ENCODE results near the gene WSB1.
A peak's percentile ranks its signal among the peaks of the same experiment; 100 is the strongest.
"Not testable (repeated sequence)": the region's sequence is repeated elsewhere in the genome, so short reads cannot be mapped to it uniquely, and the experiment has no call there.

Gene WSB1, protein sequence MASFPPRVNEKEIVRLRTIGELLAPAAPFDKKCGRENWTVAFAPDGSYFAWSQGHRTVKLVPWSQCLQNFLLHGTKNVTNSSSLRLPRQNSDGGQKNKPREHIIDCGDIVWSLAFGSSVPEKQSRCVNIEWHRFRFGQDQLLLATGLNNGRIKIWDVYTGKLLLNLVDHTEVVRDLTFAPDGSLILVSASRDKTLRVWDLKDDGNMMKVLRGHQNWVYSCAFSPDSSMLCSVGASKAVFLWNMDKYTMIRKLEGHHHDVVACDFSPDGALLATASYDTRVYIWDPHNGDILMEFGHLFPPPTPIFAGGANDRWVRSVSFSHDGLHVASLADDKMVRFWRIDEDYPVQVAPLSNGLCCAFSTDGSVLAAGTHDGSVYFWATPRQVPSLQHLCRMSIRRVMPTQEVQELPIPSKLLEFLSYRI

DNA sequence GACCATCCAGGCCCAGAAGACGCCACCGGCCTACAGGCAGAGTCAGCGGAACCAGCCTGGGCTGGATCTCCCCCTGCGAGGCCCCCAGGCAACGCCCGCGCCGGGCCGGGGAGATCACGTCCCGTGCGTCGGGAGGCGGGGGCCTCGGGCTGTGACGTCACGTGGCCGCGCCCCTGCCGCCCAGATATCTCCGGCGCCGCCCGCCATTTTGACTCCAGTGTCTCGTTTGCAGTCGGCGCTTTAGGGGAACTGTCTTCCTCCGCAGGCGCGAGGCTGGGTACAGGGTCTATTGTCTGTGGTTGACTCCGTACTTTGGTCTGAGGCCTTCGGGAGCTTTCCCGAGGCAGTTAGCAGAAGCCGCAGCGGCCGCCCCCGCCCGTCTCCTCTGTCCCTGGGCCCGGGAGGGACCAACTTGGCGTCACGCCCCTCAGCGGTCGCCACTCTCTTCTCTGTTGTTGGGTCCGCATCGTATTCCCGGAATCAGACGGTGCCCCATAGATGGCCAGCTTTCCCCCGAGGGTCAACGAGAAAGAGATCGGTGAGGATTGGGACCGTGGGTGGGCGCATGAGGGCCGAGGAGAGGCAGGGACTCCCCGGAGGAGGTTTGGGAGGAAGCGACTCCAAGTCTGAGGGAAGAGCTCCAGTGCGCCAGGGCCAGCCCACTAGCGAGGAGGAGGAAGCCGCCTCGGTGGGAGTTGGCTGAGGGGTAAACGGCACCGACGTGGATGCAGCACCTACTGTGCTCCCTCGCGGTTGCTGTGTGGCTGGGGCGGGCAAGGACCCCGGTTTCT lies at the start of gene WSB1:
Gene WSB1 (plus strand): TSS at position 217 of the 791 bp plus-strand sequence. CDS start 282 bp downstream, at position 499.
- DNase-seq (ENCODE audit: low read depth in 2 of 2, low spot score in 1 of 2) = peak; percentile 87

DNA sequence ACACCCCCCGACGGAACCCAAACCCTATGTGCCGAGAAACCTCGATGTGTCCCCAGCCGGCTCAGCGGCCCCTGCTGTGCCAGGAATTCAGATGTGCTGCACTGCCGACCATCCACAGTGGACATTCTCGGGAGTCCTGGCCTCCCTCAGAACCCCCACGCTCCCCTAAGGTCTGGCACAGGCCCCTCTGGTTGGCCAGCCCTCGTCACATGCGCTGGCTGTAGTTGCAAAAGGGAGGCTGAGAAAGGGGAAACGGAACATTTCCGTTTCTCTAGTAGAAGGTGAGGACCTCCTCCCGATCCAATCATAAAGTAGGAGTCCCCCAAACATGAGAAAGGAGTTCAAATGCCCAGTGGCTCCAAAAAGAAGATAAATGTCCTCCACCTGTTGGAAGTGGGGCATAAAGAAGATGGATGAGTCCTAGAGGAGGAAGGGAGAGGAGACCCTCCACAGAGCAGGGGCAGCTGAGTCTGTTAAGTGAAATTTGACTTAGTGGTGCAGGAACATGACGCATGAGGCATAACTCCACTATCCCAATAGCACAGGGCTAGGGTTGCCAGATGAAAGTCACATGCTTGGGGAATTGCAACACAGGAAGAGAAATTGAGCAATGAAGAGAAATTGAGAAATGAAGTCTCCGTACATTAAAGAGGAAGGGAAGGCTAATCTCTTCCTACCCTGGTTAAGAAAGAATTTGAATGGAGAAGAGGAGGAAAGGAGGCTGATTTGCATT lies 49.3 kb upstream of the WSB1 start:
- no peak for DNase-seq (ENCODE audit: low read depth in 2 of 2, low spot score in 1 of 2)

DNA sequence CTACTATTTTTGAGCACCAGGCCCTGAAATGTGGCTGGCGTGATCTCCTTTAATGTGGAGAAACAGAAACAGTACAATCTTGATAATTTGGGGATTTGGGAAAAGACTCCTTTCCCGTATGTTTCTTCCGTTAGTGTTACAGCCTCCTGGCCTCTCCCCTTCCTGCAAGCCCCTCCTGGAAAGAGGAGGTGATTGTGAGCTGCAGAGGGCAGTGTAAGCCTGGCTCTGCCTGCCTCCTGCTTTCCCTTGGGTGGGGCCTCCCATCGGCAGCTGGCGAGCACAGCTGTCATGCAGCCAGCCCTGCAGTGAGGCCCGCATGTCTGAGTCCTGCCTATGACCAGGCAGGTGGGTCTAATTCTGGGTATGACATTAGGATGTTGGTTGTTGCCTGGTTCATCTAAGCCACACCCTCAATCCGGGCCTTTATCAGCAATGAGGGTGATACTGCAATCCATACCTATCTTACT lies 48.7 kb upstream of the WSB1 start:
- DNase-seq (ENCODE audit: low read depth in 2 of 2, low spot score in 1 of 2) = peak in 1 of 2 donors; percentile 16

DNA sequence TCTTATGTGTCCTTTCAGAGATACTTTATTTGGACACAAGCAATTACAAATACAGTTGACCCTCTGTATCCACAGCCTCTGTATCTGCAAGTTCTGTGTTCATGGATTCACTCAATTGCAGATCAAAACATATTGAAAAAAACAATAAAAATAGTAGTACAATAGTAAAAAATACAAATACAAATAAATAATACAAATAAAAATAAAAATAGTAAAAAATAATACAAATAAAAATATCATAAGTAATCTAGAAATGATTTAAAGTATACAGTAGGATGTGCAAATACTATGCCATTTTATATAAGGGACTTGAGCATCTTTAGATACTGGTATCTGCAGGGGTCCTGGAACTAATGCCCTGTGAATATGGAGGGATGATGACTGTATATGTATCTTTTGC lies 47.4 kb upstream of the WSB1 start:
- DNase-seq (ENCODE audit: low read depth in 2 of 2, low spot score in 1 of 2) = no peak

DNA sequence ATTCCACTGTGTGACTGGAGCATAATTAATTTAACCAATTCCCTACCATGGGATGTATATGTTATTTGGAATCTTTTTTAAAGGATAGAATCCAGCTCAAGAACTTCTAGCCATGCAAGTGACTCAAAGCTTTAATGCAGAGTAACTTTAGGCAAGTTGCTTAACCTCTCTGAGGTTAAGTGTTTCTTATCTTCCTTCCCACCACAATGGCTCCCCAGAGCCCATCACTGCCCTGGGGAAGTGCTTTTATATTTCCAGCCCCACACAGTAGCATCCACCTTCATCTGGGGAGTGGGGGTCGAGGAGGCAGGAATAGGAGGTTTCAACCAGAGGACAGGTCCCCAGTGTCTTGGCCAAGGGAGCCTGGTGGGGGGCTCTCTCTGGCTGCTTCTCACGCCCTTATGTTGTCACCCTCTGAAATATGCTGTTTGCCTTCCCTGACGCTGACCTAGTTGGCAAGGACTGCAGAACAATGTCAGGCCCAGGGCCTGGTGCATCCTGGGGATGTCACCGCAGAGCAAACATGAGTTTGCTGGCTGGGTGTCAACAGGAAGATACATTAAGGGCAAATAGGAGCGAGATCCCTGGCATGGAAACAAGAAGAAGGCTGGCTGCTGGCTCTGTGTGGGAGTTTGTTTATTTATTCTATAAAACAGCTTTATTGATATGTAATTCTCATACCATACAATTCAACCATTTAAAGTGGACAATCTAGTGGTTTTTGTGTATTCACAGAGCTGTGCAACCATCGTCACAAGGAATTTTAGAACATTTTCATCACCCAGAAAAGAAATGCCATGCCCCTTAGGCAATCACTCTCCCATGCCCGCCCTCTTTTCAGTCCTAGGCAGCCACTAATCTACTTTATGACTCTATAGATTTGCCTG lies 46.6 kb upstream of the WSB1 start:
- DNase-seq (ENCODE audit: low read depth in 2 of 2, low spot score in 1 of 2) = no peak

DNA sequence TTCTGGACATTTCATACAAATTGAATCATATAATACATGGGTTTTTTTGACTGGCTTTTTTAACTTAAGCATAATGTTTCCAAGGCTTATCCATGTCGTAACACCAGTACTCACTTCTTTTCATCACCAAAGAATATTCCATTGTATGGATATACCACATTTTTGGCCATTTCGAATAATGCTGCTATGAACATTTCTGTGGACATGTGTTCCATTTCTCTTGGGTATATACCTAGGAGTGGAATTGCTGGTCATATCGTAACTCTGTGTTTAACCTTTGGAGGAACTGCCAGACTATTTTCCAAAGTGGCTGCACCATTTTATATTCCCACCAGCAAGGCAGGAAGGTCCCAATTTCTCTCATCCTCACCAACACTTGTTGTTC lies 46.0 kb upstream of the WSB1 start:
- no peak for DNase-seq (ENCODE audit: low read depth in 2 of 2, low spot score in 1 of 2)

DNA sequence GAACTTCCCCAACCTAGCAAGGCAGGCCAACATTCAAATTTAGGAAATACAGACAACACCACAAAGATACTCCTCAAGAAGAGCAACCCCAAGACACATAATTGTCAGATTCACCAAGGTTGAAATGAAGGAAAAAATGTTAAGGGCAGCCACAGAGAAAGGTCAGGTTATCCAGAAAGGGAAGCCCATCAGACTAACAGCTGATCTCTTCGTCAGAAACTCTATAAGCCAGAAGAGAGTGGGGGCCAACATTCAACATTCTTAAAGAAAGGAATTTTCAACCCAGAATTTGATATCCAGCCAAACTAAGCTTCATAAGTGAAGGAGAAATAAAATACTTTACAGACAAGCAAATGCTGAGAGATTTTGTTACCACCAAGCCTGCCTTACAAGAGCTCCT lies 43.1 kb upstream of the WSB1 start:
- not testable (repeated sequence) for DNase-seq (ENCODE audit: low read depth in 2 of 2, low spot score in 1 of 2)

DNA sequence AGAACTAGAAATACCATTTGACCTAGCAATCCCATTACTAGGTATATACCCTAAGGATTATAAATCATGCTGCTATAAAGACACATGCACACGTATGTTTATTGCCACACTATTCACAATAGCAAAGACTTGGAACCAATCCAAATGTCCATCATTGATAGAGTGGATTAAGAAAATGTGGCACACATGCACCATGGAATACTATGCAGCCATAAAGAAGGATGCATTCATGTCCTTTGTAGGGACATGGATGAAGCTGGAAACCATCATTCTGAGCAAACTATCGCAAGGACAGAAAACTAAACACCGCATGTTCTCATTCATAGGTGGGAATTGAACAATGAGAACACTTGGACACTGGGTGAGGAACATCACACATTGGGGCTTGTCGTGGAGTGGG lies 39.1 kb upstream of the WSB1 start:
- not testable (repeated sequence) for DNase-seq (ENCODE audit: low read depth in 2 of 2, low spot score in 1 of 2)

DNA sequence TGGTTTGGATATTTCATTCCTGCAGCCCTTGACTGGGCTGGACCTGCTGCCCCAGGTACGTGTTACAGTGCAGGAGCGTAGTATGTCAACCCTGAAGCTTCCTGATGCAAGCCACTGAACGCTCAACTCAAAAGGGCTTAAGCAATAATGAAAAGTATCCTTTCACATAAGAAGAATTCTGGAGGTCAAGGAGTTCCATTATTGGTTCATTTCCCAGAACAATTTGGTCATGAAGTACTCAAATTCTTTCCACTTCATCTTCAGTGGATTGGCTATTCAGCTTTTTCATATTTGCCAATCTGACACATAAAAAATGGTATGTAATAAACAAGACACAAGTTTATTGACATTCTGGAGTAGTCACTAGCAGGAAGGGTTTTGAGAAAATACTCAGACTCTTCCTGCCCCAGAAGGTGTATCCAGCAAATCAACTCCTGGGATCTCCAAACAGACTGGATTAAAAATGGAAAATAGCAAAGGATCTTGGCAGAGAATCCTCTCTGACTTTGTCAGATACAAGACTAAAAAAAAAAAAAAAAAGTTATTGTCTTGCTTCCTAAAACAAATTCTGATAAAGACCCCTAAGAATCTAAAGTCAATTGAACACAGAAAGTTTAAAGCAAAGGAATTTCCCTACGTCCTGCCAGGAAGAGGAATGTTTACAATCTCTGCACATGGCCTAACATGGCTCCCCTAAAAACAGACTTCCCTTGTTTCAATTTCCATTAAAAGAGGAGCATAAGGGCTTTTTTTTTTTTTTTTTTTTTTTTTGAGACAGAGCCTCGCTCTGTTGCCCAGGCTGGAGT lies 37.5 kb upstream of the WSB1 start:
- DNase-seq (ENCODE audit: low read depth in 2 of 2, low spot score in 1 of 2) = no peak

DNA sequence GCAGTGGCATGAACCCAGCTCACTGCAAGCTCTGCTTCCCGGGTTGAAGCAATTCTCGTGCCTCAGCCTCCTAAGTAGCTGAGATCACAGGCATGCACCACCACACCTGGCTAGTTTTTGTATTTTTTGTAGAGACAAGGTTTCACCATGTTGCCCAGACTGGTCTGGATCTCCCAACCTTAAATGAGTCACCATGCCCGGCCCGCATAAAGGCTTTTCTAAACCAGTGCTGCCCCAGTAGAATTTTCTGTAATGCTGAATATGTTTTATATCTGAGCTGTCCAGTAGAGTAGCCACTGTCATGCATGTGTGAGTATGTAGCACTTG lies 36.9 kb upstream of the WSB1 start:
- DNase-seq (ENCODE audit: low read depth in 2 of 2, low spot score in 1 of 2) = no peak

DNA sequence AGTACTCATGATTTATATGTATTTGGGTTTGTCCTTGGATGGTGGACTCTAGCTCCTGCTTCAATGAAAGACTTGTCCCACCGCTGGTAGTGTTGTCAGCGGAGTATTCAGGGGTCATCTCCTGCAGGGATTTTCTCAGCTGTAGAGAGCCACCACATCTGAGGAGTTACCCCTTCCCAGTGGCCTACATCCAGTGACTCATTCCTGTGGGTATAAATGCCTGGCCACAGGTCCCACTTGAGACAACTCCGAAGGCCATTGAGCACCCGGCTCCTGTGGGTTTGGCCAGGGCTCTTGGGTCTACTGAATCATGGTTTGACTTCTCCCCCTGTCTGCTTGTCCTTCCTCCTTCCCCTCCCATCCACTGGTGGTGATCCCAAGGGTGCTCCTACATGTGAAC lies 34.6 kb upstream of the WSB1 start:
- no peak for DNase-seq (ENCODE audit: low read depth in 2 of 2, low spot score in 1 of 2)

DNA sequence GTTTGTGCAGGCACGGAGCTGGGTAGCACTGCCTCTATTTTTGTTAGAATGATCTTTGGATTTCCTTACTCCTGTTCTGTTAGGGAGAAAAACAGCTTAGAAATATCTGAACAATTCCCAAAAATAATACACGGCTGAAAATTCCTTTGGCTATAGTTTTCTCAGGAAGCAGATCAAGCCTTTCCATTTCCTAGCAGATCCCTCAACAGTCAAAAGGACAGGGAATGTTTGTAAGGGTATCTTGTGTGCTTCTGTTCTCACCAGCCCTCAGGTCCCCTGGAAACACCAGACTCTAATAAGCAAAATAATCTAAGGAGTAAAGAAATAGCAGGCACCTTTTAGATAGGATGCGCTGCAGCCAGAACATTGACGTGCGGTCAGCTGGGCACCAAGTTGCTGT lies 30.5 kb upstream of the WSB1 start:
- no peak for DNase-seq (ENCODE audit: low read depth in 2 of 2, low spot score in 1 of 2)

DNA sequence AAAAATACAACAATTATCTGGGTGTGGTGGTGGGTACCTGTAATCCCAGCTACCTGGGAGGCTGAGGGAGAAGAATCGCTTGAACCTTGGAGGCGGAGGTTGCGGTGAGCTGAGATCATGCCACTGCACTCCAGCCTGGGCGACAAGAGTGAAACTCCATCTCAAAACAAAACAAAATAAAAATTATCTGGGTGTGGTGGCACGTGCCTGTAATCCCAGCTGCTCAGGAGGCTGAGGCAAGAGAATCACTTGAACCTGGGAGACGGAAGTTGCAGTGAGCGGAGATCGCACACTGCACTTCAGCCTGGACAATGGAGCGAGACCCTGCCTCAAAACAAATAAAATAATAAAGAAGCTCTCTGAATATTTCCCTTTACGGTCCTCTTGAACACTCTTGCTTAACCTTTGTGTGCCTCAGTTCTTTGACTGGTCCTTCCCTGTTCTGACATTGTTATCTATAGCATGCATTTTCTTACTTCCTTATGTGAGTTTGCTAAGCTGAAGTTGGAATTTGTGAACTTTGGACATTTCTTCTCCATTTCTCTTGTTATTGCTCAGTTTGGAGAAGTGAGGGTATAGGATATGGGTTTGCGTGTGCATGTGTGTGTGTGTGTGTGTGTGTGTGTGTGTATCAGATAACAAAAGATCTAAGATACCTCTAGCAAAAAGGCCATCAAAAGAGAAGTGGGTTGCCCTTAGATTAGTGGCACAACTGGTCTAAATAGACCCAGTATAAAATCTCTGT lies 29.7 kb upstream of the WSB1 start:
- no peak for DNase-seq (ENCODE audit: low read depth in 2 of 2, low spot score in 1 of 2)

DNA sequence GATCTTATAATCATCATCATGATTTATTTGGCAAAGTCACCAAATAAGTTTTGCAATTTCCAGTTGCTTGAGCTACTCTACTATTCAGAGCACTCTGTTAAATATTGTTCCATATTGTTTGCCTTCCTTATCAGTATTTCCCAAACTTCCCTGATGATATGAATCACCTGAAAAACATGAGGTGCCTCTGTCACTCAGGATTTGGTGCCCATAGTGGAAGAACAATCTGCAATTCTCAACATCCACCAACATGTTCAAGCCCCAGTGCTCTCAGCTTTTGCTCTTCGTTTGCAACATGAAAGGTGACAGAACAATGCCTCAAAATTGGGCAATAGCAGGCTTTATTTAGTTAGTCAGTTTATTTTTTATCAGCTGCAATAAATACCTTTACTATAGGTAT lies 28.6 kb upstream of the WSB1 start:
- DNase-seq (ENCODE audit: low read depth in 2 of 2, low spot score in 1 of 2) = no peak

DNA sequence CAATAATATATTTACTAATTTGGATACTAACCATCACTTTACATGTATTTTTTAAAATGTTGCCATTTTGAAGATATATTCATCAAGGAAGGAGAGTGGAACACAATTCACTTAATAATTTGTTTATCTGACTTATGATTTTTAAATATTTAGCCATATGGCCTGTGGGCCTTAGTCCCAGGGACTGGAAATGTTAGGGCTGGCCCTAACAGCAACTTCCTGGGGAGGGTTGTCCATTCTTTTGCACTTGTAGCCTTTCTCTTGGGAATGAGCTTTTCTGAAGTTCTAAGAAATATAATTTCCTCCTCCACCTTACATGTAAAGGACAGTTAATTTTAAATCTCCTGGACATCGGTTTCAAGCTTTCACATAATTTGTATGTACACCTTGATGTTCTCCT lies 27.7 kb upstream of the WSB1 start:
- no peak for DNase-seq (ENCODE audit: low read depth in 2 of 2, low spot score in 1 of 2)

DNA sequence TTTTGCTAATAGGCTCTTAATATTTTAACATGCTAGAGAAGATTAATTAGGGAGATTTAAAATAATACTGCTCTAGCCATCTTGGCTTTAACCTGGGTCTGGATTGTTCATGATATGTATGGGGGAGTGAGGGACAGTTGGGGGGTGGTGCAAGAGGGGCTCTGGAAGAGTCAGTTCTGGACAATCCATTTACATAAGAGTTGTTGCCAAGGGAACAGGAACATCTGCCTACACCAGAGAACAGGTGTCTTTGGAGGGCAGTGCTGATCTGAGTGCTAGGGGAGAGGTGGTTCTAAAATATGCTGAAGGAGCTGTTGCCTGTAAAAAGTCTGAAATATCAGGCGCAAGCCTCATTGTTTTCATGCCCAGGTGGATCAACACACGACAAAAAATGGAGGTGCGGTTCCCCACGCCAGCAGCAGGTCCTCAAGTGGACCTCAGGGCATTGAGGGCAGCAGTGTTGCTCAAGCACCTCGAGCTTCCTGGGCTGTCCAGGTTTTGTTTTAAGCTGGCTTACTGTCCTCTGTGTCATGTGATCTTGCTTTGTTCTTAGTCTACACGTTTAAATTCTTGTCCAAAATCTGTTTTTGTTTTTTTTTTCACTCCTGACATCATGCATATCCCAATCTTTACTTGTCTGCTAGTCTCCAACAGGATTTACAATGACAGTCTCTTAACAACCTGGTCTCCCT lies 25.4 kb upstream of the WSB1 start:
- no peak for DNase-seq (ENCODE audit: low read depth in 2 of 2, low spot score in 1 of 2)

DNA sequence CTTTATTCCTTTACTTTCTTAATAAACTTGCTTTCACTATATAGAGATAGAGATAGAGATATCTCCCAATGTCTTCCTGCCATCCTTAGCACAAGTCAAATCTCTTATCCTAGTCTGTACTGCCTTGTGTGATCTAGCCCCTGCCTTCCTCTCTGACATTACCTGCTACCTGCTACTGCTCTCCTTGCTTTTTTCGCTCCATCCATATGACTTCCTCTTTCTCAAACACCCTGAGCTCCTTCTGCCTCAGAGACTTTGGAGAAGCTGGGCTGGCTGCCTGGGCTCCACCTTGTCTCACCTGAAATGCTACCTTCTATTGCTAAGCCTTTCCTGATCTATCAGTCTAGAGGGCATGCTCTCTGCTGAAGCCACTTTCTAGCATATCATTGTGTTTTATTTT lies 24.7 kb upstream of the WSB1 start:
- no peak for DNase-seq (ENCODE audit: low read depth in 2 of 2, low spot score in 1 of 2)

DNA sequence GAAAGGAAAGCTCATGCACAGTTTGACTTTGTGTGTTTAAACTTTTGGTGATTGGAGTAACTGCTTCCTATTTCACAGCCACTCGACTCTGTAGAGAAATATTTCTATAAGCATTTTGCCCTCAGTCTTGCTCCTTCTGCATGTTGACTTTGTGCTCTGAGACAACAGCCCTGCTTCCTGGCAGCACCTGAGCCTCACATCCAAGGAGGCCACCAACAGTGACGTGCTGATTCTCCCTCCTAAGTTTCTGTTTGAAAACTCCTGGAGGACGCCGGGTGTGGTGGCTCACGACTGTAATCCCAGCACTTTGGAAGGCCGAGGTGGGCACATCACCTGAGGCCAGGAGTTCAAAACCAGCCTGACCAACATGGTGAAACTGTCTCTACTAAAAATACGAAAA lies 23.9 kb upstream of the WSB1 start:
- DNase-seq (ENCODE audit: low read depth in 2 of 2, low spot score in 1 of 2) = no peak

DNA sequence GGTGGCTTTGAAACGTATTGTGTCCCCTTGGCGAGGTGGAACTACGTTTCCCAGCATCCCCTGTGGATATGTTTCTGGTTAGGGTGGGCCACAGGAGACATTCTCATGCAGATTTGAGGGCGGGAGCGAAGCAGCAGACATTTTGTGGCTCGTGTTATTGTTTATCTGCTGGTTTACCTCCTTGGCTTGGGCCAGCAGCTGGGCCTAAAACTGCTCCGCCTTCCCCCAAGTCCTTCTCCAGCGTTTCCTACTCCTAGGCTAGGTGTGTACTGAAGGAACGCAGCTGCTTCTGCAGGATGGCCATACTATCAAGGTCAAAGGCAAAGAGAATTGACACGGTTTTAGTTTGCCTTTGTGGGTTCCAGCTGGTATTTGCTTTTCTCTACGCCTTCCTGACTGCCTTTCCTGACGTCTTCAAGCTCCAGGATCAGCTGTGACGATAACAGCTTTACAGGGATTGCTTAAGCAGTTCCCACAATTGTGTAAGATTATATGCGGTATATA lies 17.2 kb upstream of the WSB1 start:
- no peak for DNase-seq (ENCODE audit: low read depth in 2 of 2, low spot score in 1 of 2)
